K562 (cell line): ENCODE measurements around the gene LMOD1. TPM values are rescaled to one million over a fixed set of nuclear protein-coding genes. Genes with fewer than 3 reads are reported as not detected.

Source experiments
- ARNT ChIP-seq, 2 experiments: fragments of 450-650 bp; IDR thresholded peaks; 2 replicates each; pipeline ENCODE4 v1.6.1; 2016; ENCODE audit warnings: mild to moderate bottlenecking in 1 of 2
- BRD4 ChIP-seq: fragments of 200-600 bp; sonication (generic); IDR thresholded peaks from 2 replicates; pipeline ENCODE4 v1.6.1; 2017; ENCODE audit warnings: inconsistent platforms
- CREBBP ChIP-seq: IDR thresholded peaks from one replicate; pipeline ENCODE4 v1.6.1; 2012; ENCODE audit warnings: low read depth, mild to moderate bottlenecking, control low read depth, inconsistent platforms, low read length
- CSDE1 ChIP-seq, 2 experiments: fragments of 450-650 bp; IDR thresholded peaks; 2 replicates each; pipeline ENCODE4 v1.6.1; 2016; ENCODE audit warnings: mild to moderate bottlenecking in 1 of 2
- DNMT1 ChIP-seq: fragments of 450-650 bp; IDR thresholded peaks from 2 replicates; pipeline ENCODE4 v1.6.1; 2016; ENCODE audit warnings: antibody characterized with exemption, mild to moderate bottlenecking
- EP300 ChIP-seq: IDR thresholded peaks from 2 replicates; pipeline ENCODE4 v1.6.1; 2012; ENCODE audit warnings: low read length, improper control_type of control experiment
- GTF2A2 ChIP-seq: IDR thresholded peaks from 2 replicates; pipeline ENCODE4 v1.6.1; 2016; ENCODE audit warnings: mild to moderate bottlenecking, missing genetic modification characterization, missing compliant biosample characterization
- HIVEP1 ChIP-seq: fragments of 250-450 bp; sonication (Bioruptor Pico); IDR thresholded peaks from 2 replicates; pipeline ENCODE4 v1.4.0; 2020; ENCODE audit warnings: mild to moderate bottlenecking
- KDM2B ChIP-seq: fragments of 250-450 bp; sonication (Bioruptor Pico); IDR thresholded peaks from 2 replicates; pipeline ENCODE4 v1.8.0; 2021; ENCODE audit warnings: mild to moderate bottlenecking, moderate library complexity
- MTF1 ChIP-seq: fragments of 250-450 bp; sonication (Bioruptor Pico); IDR thresholded peaks from 2 replicates; pipeline ENCODE4 v1.9.0; 2021; ENCODE audit warnings: moderate library complexity, mild to moderate bottlenecking, inconsistent platforms, borderline replicate concordance
- POLR2A ChIP-seq: fragments of 450-650 bp; conservative IDR thresholded peaks from 2 replicates; pipeline ENCODE4 v1.6.1; 2016
- POU5F1 ChIP-seq: fragments of 150-350 bp; IDR thresholded peaks from 2 replicates; pipeline ENCODE4 v1.6.1; 2014; ENCODE audit warnings: borderline replicate concordance, low read length, low read depth, mild to moderate bottlenecking; ENCODE audit not compliant: partially characterized antibody
- PURB ChIP-seq: sonication (generic); formaldehyde crosslinking; IDR thresholded peaks from 2 replicates; pipeline ENCODE4 v1.9.0; 2021; ENCODE audit warnings: low read depth, mild to moderate bottlenecking, missing genetic modification reagents
- SMARCA5 ChIP-seq: fragments of 450-650 bp; IDR thresholded peaks from 2 replicates; pipeline ENCODE4 v1.6.1; 2016
- SMARCB1 ChIP-seq: IDR thresholded peaks from 2 replicates; pipeline ENCODE4 v1.6.1; 2011; ENCODE audit warnings: improper control_type of control experiment, low read depth; ENCODE audit not compliant: insufficient read length
- SPI1 ChIP-seq: IDR thresholded peaks from 2 replicates; pipeline ENCODE4 v1.6.1; 2011; ENCODE audit warnings: low read depth, low read length, control low read depth, borderline replicate concordance
- TAF15 ChIP-seq: fragments of 200-400 bp; formaldehyde crosslinking; IDR thresholded peaks from 2 replicates; pipeline ENCODE4 v1.6.1; 2017; ENCODE audit warnings: mild to moderate bottlenecking, low read depth, low read length, moderate library complexity
- TBL1XR1 ChIP-seq, 2 experiments: IDR thresholded peaks; 2 replicates each; pipeline ENCODE4 v1.6.1; 2012; ENCODE audit warnings: improper control_type of control experiment in 2 of 2, low read length in 2 of 2, mild to moderate bottlenecking in 1 of 2
- TSC22D4 ChIP-seq: fragments of 450-650 bp; IDR thresholded peaks from 2 replicates; pipeline ENCODE4 v1.6.1; 2016; ENCODE audit warnings: missing genetic modification characterization, missing biosample characterization, control low read depth
- ZKSCAN1 ChIP-seq: fragments of 150-350 bp; IDR thresholded peaks from 2 replicates; pipeline ENCODE4 v1.6.1; 2016; ENCODE audit warnings: low read depth, low read length
- ZNF436 ChIP-seq: fragments of 250-450, 450-650 bp; sonication (Bioruptor Pico); formaldehyde crosslinking; IDR thresholded peaks from 2 replicates; pipeline ENCODE4 v1.7.0; 2020; ENCODE audit warnings: mild to moderate bottlenecking
- polyA plus RNA-seq, 8 experiments: library from polyadenylated mRNA; depleted of rRNA in 4 of 8; stranded (reverse) in 5 of 8; unstranded in 3 of 8; fragments of >200 nt; fragmentation: Nextera tagmentation in 2 of 8; fragmentation: Illumina TruSeq in 1 of 8; extraction: Ambion mirVana in 2 of 8; extraction: Trizol in 1 of 8; gene quantifications; 2 replicates each; pipeline versions ENCODE4 v1.2.1 to v1.2.3, GENCODE V29; 2011 to 2014; ENCODE audit warnings: inconsistent platforms in 1 of 8, missing spikeins in 1 of 8
- total RNA-seq, 7 experiments: library from RNA; depleted of rRNA in 6 of 7; stranded (reverse); fragments of >200 nt in 6 of 7; fragmentation: Illumina TruSeq in 2 of 7; extraction: Trizol in 2 of 7; gene quantifications; 2 replicates each; pipeline versions ENCODE4 v1.2.1 to v1.2.3, GENCODE V29; 2011 to 2021; ENCODE audit warnings: low replicate concordance in 1 of 7
- TF ChIP-seq, protein P1 (sequence below): fragments of 450-650 bp; IDR thresholded peaks from 2 replicates; pipeline ENCODE4 v1.6.1; 2016; ENCODE audit warnings: missing biosample characterization, missing genetic modification characterization
- TF ChIP-seq, protein P2 (sequence below): fragments of 200-800 bp; sonication (Bioruptor generic); IDR thresholded peaks from 2 replicates; pipeline ENCODE4 v1.6.1; 2016; ENCODE audit warnings: missing genetic modification characterization, missing compliant biosample characterization
- TF ChIP-seq, protein P3 (sequence below): fragments of 450-650 bp; formaldehyde crosslinking; IDR thresholded peaks from 2 replicates; pipeline ENCODE4 v1.4.0; 2020; ENCODE audit warnings: mild to moderate bottlenecking

LMOD1 gene
- total and polyA plus RNA-seq, 9 of the 15 experiments (the other 6 are each of a cell fraction or from before 2014, with no cell fraction given): 0.03 to 0.54 (median 0.38) TPM; not detected in 1

DNA sequence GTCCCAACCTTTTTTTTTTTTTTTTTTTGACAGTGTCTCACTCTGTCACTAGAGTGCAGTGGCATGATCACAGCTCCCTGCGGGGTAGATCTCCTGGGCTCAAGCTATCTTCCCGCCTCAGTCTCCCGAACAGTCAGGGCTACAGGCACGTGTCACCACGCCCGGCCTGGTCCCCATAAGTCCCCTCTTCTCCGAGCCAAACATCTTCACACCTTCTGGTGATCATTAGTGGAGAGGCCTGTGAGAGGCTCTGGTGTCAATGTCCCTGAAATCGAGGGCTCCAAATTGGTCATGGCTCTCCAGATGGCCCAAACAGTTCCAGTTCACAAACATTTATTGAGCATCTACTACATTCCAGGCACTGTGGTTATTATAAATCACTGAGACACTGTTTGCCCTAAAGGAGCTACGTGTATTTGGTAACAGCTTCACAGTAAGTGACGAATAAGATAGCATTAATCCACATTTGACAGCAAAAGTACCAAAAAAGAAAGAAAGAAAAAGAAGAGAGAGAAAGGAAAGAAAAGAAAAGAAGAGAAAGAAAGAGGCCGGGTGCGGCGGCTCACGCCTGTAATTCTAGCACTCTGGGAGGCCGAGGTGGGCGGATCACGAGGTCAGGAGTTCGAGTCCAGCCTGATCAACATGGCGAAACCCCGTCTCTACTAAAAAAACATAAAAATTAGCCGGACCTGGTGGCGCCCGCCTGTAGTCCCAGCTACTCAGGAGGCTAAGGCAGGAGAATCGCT lies 8.1 kb upstream of the LMOD1 start (continued):
- TF ChIP-seq, protein P1, sequence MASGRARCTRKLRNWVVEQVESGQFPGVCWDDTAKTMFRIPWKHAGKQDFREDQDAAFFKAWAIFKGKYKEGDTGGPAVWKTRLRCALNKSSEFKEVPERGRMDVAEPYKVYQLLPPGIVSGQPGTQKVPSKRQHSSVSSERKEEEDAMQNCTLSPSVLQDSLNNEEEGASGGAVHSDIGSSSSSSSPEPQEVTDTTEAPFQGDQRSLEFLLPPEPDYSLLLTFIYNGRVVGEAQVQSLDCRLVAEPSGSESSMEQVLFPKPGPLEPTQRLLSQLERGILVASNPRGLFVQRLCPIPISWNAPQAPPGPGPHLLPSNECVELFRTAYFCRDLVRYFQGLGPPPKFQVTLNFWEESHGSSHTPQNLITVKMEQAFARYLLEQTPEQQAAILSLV (tag): 0 out of 2 replicates have a peak, but pooled peaks have one; percentile 51
- TF ChIP-seq BRD4 (no peak; the same call in 1 of the 2 replicates), TAF15 (no peak), POLR2A (no peak), TSC22D4 (tag) (peak; percentile 76; the same call in 1 of the 2 replicates), SMARCA5 (peak; percentile 97; the same call in 1 of the 2 replicates), GTF2A2 (tag) (no peak), CSDE1 (IDR thresholded peaks at IDR 0.05) (0 out of 4 replicates have a peak, but pooled peaks of 1 of the 2 experiments have one; percentile 8), POU5F1 (no peak), ARNT (IDR thresholded peaks at IDR 0.05) (peak; percentile 76 to 95; a peak in 2 of 4 replicates), EP300 (no peak), ZKSCAN1 (no peak), SMARCB1 (no peak), MTF1 (no peak), SPI1 (no peak), CREBBP (no peak), HIVEP1 (CRISPR knock-in tag) (no peak), DNMT1 (0 out of 2 replicates have a peak, but pooled peaks have one; percentile 96), KDM2B (no peak), TBL1XR1 (IDR thresholded peaks at IDR 0.05; ENCODE audit: low read length in 2 of 2) (no peak), ZNF436 (CRISPR knock-in tag) (no peak), PURB (no peak)
- TF ChIP-seq, protein P2, sequence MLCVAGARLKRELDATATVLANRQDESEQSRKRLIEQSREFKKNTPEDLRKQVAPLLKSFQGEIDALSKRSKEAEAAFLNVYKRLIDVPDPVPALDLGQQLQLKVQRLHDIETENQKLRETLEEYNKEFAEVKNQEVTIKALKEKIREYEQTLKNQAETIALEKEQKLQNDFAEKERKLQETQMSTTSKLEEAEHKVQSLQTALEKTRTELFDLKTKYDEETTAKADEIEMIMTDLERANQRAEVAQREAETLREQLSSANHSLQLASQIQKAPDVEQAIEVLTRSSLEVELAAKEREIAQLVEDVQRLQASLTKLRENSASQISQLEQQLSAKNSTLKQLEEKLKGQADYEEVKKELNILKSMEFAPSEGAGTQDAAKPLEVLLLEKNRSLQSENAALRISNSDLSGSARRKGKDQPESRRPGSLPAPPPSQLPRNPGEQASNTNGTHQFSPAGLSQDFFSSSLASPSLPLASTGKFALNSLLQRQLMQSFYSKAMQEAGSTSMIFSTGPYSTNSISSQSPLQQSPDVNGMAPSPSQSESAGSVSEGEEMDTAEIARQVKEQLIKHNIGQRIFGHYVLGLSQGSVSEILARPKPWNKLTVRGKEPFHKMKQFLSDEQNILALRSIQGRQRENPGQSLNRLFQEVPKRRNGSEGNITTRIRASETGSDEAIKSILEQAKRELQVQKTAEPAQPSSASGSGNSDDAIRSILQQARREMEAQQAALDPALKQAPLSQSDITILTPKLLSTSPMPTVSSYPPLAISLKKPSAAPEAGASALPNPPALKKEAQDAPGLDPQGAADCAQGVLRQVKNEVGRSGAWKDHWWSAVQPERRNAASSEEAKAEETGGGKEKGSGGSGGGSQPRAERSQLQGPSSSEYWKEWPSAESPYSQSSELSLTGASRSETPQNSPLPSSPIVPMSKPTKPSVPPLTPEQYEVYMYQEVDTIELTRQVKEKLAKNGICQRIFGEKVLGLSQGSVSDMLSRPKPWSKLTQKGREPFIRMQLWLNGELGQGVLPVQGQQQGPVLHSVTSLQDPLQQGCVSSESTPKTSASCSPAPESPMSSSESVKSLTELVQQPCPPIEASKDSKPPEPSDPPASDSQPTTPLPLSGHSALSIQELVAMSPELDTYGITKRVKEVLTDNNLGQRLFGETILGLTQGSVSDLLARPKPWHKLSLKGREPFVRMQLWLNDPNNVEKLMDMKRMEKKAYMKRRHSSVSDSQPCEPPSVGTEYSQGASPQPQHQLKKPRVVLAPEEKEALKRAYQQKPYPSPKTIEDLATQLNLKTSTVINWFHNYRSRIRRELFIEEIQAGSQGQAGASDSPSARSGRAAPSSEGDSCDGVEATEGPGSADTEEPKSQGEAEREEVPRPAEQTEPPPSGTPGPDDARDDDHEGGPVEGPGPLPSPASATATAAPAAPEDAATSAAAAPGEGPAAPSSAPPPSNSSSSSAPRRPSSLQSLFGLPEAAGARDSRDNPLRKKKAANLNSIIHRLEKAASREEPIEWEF: no peak
- TF ChIP-seq, protein P3, sequence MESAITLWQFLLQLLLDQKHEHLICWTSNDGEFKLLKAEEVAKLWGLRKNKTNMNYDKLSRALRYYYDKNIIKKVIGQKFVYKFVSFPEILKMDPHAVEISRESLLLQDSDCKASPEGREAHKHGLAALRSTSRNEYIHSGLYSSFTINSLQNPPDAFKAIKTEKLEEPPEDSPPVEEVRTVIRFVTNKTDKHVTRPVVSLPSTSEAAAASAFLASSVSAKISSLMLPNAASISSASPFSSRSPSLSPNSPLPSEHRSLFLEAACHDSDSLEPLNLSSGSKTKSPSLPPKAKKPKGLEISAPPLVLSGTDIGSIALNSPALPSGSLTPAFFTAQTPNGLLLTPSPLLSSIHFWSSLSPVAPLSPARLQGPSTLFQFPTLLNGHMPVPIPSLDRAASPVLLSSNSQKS (CRISPR knock-in tag): no peak
